Pulmonary artery endothelial cell (primary cell): Measurements from ENCODE around the gene TAB3. TPM values are rescaled to one million over a fixed set of nuclear protein-coding genes. Genes with fewer than 3 reads are reported as not detected.

Source experiments
- total RNA-seq: library from RNA; depleted of rRNA; stranded (reverse); fragments of >200 nt; gene quantifications from 2 replicates; pipeline ENCODE4 v1.2.3, GENCODE V29; 2014

The TAB3 gene
- total RNA-seq, 1 donor from 2014 or later = 6.1 TPM

Other genes with a start within 250 kb of the TAB3 start
- 4.3 and 6.9 TPM in 2 replicates for gene GK, start 235.8 kb downstream of the TAB3 start, total RNA-seq
- gene FTHL17, start 182.8 kb upstream of the TAB3 start, total RNA-seq = not detected in 2 replicates